ENCODE measurements around the gene GPHN.

GPHN gene

GRCh38 chr14:67018720-67019119, 510.8 kb downstream of the GPHN start:
- Histone ChIP-seq H3K9me3 (no peaks in the 10 kb centered on the region), H3K36me3 (peaks cover 0 to 4% (median 0%) of the 10 kb centered on the region in 3 donors), H3K27me3 (no peaks in the 10 kb centered on the region), H3K27ac (no peak overlapping the region), H3K4me3 (no peak overlapping the region), H3K4me1 (no peaks in the 10 kb centered on the region)
- TF ChIP-seq, protein P1, sequence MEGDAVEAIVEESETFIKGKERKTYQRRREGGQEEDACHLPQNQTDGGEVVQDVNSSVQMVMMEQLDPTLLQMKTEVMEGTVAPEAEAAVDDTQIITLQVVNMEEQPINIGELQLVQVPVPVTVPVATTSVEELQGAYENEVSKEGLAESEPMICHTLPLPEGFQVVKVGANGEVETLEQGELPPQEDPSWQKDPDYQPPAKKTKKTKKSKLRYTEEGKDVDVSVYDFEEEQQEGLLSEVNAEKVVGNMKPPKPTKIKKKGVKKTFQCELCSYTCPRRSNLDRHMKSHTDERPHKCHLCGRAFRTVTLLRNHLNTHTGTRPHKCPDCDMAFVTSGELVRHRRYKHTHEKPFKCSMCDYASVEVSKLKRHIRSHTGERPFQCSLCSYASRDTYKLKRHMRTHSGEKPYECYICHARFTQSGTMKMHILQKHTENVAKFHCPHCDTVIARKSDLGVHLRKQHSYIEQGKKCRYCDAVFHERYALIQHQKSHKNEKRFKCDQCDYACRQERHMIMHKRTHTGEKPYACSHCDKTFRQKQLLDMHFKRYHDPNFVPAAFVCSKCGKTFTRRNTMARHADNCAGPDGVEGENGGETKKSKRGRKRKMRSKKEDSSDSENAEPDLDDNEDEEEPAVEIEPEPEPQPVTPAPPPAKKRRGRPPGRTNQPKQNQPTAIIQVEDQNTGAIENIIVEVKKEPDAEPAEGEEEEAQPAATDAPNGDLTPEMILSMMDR (IDR thresholded peaks at IDR 0.05), result no peak
- intact Hi-C loops (cut with DNase I; ENCODE audit: low total_unique reads), result no loop called here
- DNase-seq, result no peak

DNA sequence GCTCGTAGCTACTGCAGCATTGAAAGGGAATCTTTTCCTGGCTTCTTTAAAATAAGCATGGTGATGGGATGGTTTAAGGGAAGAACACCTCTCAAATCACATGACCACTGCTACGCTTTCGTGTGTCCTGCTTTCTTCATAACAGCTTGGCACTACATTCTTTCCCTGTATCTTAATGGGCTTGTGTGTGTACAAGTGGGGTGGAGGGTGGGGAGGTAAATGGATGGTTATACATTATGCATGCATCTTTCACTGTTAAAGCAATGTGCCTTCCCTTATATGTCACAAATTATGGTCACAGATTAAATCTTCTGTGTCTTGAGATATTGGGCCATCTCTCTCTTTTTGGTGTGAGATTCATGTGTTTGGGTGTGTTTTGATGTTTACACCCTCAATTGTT, 511.8 kb downstream of the GPHN start:
- no peaks in the 10 kb centered on the region for H3K27me3 ChIP-seq
- no peaks in the 10 kb centered on the region for H3K9me3 ChIP-seq
- H3K27ac ChIP-seq, result no peak overlapping the region
- intact Hi-C loops (cut with DNase I; ENCODE audit: low total_unique reads), result no loop called here
- H3K4me1 ChIP-seq, result no peaks in the 10 kb centered on the region
- H3K4me3 ChIP-seq, result no peak overlapping the region
- peaks cover 0 to 14% (median 3%) of the 10 kb centered on the region in 3 donors for H3K36me3 ChIP-seq
- TF ChIP-seq, protein P1 (IDR thresholded peaks at IDR 0.05), result no peak
- DNase-seq, result no peak

- Histone ChIP-seq H3K27me3 (no peaks in the 10 kb centered on the region), H3K36me3 (peaks cover 0 to 10% (median 7%) of the 10 kb centered on the region in 3 donors), H3K9me3 (no peaks in the 10 kb centered on the region), H3K27ac (no peak overlapping the region), H3K4me3 (no peak overlapping the region), H3K4me1 (no peaks in the 10 kb centered on the region)
- TF ChIP-seq, protein P1 (IDR thresholded peaks at IDR 0.05), result no peak
- intact Hi-C loops (cut with DNase I; ENCODE audit: low total_unique reads), result no loop called here
- DNase-seq, result no peak
Measured at GRCh38 chr14:67031920-67032774, 524.2 kb downstream of the GPHN start.

GRCh38 chr14:67045440-67045839, 537.5 kb downstream of the GPHN start:
- H3K4me1 ChIP-seq, result no peaks in the 10 kb centered on the region
- no peaks in the 10 kb centered on the region for H3K9me3 ChIP-seq
- H3K27me3 ChIP-seq, result no peaks in the 10 kb centered on the region
- DNase-seq, result no peak
- intact Hi-C loops (cut with DNase I; ENCODE audit: low total_unique reads), result no loop called here
- TF ChIP-seq, protein P1 (IDR thresholded peaks at IDR 0.05), result no peak
- peaks cover 0 to 13% (median 5%) of the 10 kb centered on the region in 3 donors for H3K36me3 ChIP-seq
- H3K4me3 ChIP-seq, result no peak overlapping the region
- no peak overlapping the region for H3K27ac ChIP-seq

- H3K4me3 ChIP-seq, result no peak overlapping the region
- no peaks in the 10 kb centered on the region for H3K27me3 ChIP-seq
- intact Hi-C loops (cut with DNase I; ENCODE audit: low total_unique reads), result no loop called here
- H3K9me3 ChIP-seq, result peaks cover 0 to 16% (median 0%) of the 10 kb centered on the region in 3 donors
- DNase-seq, result no peak
- no peak overlapping the region for H3K27ac ChIP-seq
- no peaks in the 10 kb centered on the region for H3K4me1 ChIP-seq
- TF ChIP-seq, protein P1 (IDR thresholded peaks at IDR 0.05), result no peak
- H3K36me3 ChIP-seq, result peaks cover 4 to 13% (median 12%) of the 10 kb centered on the region in 3 donors
Measured at GRCh38 chr14:67050896-67051295, 542.9 kb downstream of the GPHN start.
